Cortex of kidney (tissue), 1 donor: Measurements from ENCODE around the gene MLPH.

ENCODE experiments used
- DNase-seq: peaks from one replicate; lab custom pipeline; 2025; lab: John Stamatoyannopoulos, UW

Gene MLPH

GRCh38 chr2:237486819-237487448 lies at the start of gene MLPH:
Gene MLPH, plus strand, starts transcription at chr2:237487251. Its CDS starts 6,176 bp downstream, at chr2:237493427.
- no peak for DNase-seq

- DNase-seq, result no peak
Observed at GRCh38 chr2:237437566-237437965, 49.5 kb upstream of the MLPH start.

- DNase-seq, result no peak
Observed at GRCh38 chr2:237438080-237438940, 48.7 kb upstream of the MLPH start.

GRCh38 chr2:237440819-237441281 lies 46.2 kb upstream of the MLPH start:
- no peak for DNase-seq

GRCh38 chr2:237441605-237442274 lies 45.3 kb upstream of the MLPH start:
- DNase-seq, result no peak

GRCh38 chr2:237444071-237444470 lies 43.0 kb upstream of the MLPH start:
- no peak for DNase-seq

- DNase-seq, result no peak
Observed at GRCh38 chr2:237445611-237446337, 41.3 kb upstream of the MLPH start.

GRCh38 chr2:237446338-237446665 lies 40.7 kb upstream of the MLPH start:
- no peak for DNase-seq

- no peak for DNase-seq
Observed at GRCh38 chr2:237447496-237447895, 39.6 kb upstream of the MLPH start.

- no peak for DNase-seq
Observed at GRCh38 chr2:237448171-237448570, 38.9 kb upstream of the MLPH start.

- DNase-seq, result no peak
Observed at GRCh38 chr2:237448626-237449025, 38.4 kb upstream of the MLPH start.

- DNase-seq, result no peak
Observed at GRCh38 chr2:237449193-237449881, 37.7 kb upstream of the MLPH start.

- no peak for DNase-seq
Observed at GRCh38 chr2:237450108-237450507, 36.9 kb upstream of the MLPH start.

- DNase-seq, result no peak
Observed at GRCh38 chr2:237450583-237450982, 36.5 kb upstream of the MLPH start.

GRCh38 chr2:237451643-237452469 lies 35.2 kb upstream of the MLPH start:
- no peak for DNase-seq

GRCh38 chr2:237452861-237453260 lies 34.2 kb upstream of the MLPH start:
- no peak for DNase-seq

GRCh38 chr2:237453671-237454070 lies 33.4 kb upstream of the MLPH start:
- DNase-seq, result no peak

- no peak for DNase-seq
Observed at GRCh38 chr2:237455764-237456163, 31.3 kb upstream of the MLPH start.

- DNase-seq, result no peak
Observed at GRCh38 chr2:237456200-237456843, 30.7 kb upstream of the MLPH start.

- DNase-seq, result no peak
Observed at GRCh38 chr2:237457388-237457941, 29.6 kb upstream of the MLPH start.
